ENCODE data around the gene CTNND2.
"Not testable (repeated sequence)": the region's sequence is repeated elsewhere in the genome, so short reads cannot be mapped to it uniquely, and the experiment has no call there.

Gene CTNND2

GRCh38 chr5:11037941-11038340 lies 866.3 kb downstream of the CTNND2 start:
- no peaks in the 10 kb centered on the region for H3K36me3 Mint-ChIP-seq (ENCODE audit: low read depth)
- H3K4me3 Mint-ChIP-seq = no peak overlapping the region
- H3K4me1 Mint-ChIP-seq = no peaks in the 10 kb centered on the region
- DNase-seq (no peak), ATAC-seq (no peak)
- H3K27me3 Mint-ChIP-seq = peaks cover 11% of the 10 kb centered on the region
- no peaks in the 10 kb centered on the region for H3K9me3 Mint-ChIP-seq
- H3K27ac Mint-ChIP-seq = no peak overlapping the region

DNA sequence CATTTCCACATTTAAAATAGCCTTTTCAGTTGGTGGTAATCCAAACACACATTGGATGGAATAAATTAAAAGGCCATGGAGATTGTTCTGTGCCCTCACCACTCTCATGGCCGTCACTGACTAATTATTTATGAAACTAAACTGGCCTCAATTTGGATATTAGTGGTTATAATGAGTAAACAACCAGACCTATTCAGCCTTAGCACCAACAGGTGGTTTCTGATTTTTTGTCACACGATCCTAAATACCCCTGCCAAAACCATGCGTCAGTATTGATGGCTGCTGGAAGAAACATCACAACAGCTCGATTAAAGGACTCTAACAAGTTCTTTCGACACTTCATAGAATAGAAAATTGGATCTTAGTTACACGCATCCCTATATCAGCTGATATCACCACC lies 867.2 kb downstream of the CTNND2 start:
- H3K4me3 Mint-ChIP-seq = no peak overlapping the region
- ATAC-seq = no peak
- no peak overlapping the region for H3K27ac Mint-ChIP-seq
- DNase-seq = no peak
- peaks cover 11% of the 10 kb centered on the region for H3K27me3 Mint-ChIP-seq
- H3K9me3 Mint-ChIP-seq = no peaks in the 10 kb centered on the region
- H3K4me1 Mint-ChIP-seq = no peaks in the 10 kb centered on the region
- H3K36me3 Mint-ChIP-seq (ENCODE audit: low read depth) = no peaks in the 10 kb centered on the region

GRCh38 chr5:11030671-11031070 lies 873.6 kb downstream of the CTNND2 start:
- Mint-ChIP-seq H3K9me3 (peaks cover 9% of the 10 kb centered on the region), H3K4me3 (no peak overlapping the region), H3K36me3 (ENCODE audit: low read depth) (no peaks in the 10 kb centered on the region), H3K4me1 (no peaks in the 10 kb centered on the region), H3K27ac (no peak overlapping the region), H3K27me3 (peaks cover 7% of the 10 kb centered on the region)
- no peak for ATAC-seq
- no peak for DNase-seq

GRCh38 chr5:11027660-11028059 lies 876.6 kb downstream of the CTNND2 start:
- Mint-ChIP-seq H3K4me1 (no peaks in the 10 kb centered on the region), H3K27me3 (no peaks in the 10 kb centered on the region), H3K9me3 (peaks cover 9% of the 10 kb centered on the region), H3K4me3 (no peak overlapping the region), H3K36me3 (ENCODE audit: low read depth) (no peaks in the 10 kb centered on the region), H3K27ac (no peak overlapping the region)
- ATAC-seq (no peak), DNase-seq (no peak)

DNA sequence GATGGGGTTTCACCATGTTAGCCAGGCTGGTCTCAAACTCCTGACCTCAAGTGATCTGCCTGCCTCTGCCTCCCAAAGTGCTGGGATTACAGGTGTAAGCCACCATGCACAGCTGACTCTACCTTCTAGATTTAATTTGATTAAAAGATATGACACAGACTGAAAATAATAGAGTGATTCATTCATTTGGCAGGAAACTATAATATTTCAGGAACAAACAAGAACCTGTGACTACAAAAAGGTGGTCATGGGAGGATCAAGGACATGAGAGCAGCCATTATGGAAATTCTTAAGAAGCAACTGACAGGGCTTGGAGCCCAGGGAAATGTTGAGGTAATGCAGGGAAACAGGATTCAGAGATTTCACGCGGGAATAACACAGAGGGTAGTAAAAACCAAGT lies 877.7 kb downstream of the CTNND2 start:
- DNase-seq = no peak
- H3K36me3 Mint-ChIP-seq (ENCODE audit: low read depth) = no peaks in the 10 kb centered on the region
- H3K4me1 Mint-ChIP-seq = no peaks in the 10 kb centered on the region
- H3K27ac Mint-ChIP-seq = no peak overlapping the region
- peaks cover 9% of the 10 kb centered on the region for H3K9me3 Mint-ChIP-seq
- H3K27me3 Mint-ChIP-seq = no peaks in the 10 kb centered on the region
- ATAC-seq = no peak
- H3K4me3 Mint-ChIP-seq = no peak overlapping the region

DNA sequence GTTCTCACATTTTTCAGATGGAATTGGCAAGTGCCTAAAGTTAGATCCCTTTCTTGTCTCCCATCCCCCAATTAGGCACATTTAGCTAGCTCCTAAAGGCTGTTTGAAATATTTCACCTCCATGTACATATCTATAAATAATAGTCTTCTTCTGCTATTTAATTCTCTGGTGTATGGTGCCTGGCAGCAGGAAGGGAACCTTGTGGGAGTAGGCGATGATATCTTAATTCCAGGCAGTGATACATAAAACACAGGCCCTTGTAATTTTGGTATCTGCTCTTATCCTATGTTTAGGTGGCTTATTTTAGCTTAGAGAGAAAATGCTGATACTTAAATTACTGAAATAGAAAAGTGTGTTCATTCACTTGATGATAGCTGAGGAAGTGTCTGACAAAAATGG lies 880.3 kb downstream of the CTNND2 start:
- H3K27ac Mint-ChIP-seq = no peak overlapping the region
- H3K9me3 Mint-ChIP-seq = no peaks in the 10 kb centered on the region
- H3K36me3 Mint-ChIP-seq (ENCODE audit: low read depth) = no peaks in the 10 kb centered on the region
- DNase-seq (no peak), ATAC-seq (no peak)
- H3K4me3 Mint-ChIP-seq = no peak overlapping the region
- H3K27me3 Mint-ChIP-seq = no peaks in the 10 kb centered on the region
- no peaks in the 10 kb centered on the region for H3K4me1 Mint-ChIP-seq

GRCh38 chr5:11013793-11014192 lies 890.5 kb downstream of the CTNND2 start:
- no peak overlapping the region for H3K4me3 Mint-ChIP-seq
- DNase-seq (no peak), ATAC-seq (no peak)
- H3K4me1 Mint-ChIP-seq = no peaks in the 10 kb centered on the region
- H3K36me3 Mint-ChIP-seq (ENCODE audit: low read depth) = no peaks in the 10 kb centered on the region
- H3K27me3 Mint-ChIP-seq = no peaks in the 10 kb centered on the region
- no peak overlapping the region for H3K27ac Mint-ChIP-seq
- H3K9me3 Mint-ChIP-seq = no peaks in the 10 kb centered on the region

DNA sequence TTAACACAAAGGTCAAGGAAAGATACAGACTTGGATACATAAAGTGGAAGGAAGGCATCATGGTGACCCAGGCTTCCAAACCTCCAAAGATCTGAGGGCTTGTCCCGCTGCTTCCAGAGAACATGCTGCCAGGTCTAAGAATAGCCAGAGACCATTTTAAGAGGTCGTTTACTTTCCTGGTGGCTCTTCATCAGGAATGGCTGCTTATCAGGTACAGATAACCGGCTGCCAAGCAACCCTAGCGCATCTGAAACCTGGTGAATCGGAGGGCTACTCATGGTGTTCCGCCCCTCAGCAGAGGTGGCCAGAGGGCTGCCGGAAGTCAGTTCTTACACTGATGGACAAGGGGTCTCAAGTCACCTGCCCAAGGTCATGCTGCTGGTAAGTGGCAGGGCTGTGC lies 892.0 kb downstream of the CTNND2 start:
- Mint-ChIP-seq H3K27ac (no peak overlapping the region), H3K4me3 (no peak overlapping the region), H3K36me3 (ENCODE audit: low read depth) (no peaks in the 10 kb centered on the region), H3K27me3 (no peaks in the 10 kb centered on the region), H3K9me3 (no peaks in the 10 kb centered on the region), H3K4me1 (no peaks in the 10 kb centered on the region)
- DNase-seq (no peak), ATAC-seq (no peak)

DNA sequence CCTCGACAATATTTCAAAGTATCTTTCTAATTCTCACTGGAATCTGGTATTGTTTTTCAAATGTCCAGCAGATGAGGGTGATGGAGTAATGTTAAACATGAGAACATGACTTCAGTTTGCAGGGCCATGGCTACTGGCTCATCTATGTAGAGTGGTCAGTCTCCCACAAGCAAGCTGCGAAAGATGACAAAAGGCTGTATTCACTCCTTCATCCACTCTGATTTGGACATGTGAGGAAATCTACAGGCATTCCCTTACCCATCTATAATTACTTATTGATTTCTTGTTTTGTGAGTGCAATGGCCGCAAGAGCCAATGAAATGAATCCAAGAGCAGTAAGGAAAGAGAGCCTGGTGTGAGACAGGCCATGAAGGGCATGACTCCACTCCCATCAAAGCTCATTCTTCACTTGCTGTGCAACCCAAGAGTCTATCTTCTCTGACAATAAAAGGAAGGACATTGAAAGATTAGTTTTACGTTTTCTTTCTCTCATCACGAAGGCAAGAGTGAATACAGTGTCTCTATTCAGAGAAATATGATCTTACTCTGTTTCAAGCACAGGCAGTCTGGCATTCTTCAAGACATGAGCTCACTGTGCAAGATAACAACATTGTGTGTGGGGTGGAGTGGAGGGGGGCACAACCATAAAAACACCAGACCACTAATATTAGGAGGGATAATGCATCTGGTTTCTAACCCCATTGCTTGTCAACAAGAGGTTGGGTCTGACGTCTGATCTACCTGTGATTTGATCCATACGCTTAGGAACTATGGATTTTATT lies 893.6 kb downstream of the CTNND2 start:
- no peaks in the 10 kb centered on the region for H3K4me1 Mint-ChIP-seq
- no peak overlapping the region for H3K4me3 Mint-ChIP-seq
- no peaks in the 10 kb centered on the region for H3K36me3 Mint-ChIP-seq (ENCODE audit: low read depth)
- DNase-seq = no peak
- no peaks in the 10 kb centered on the region for H3K27me3 Mint-ChIP-seq
- no peak for ATAC-seq
- H3K27ac Mint-ChIP-seq = no peak overlapping the region
- H3K9me3 Mint-ChIP-seq = no peaks in the 10 kb centered on the region

DNA sequence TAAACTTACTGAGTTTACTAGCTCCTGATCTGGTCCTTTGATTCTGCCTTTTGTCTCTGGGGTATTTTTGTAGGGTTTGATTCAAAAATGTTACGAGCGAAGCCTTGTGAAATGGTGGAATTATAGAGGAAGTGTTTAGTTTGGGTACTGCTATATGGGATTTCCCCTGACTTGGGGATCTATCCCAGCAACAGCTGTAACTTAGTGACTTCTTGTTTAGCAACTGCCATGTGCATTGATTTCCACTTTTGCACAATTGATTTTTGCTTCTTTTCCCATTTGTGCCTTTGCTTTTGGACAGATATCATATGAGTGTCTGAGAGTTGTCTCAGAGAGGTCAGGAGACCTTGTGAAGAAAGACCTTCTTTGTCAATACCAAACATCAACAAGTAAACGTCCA lies 894.7 kb downstream of the CTNND2 start:
- Mint-ChIP-seq H3K9me3 (no peaks in the 10 kb centered on the region), H3K4me3 (no peak overlapping the region), H3K27ac (no peak overlapping the region), H3K4me1 (no peaks in the 10 kb centered on the region), H3K36me3 (ENCODE audit: low read depth) (no peaks in the 10 kb centered on the region), H3K27me3 (peaks cover 4% of the 10 kb centered on the region)
- DNase-seq = no peak
- ATAC-seq = no peak

- DNase-seq = no peak
- Mint-ChIP-seq H3K27ac (no peak overlapping the region), H3K4me3 (no peak overlapping the region), H3K27me3 (peaks cover 5% of the 10 kb centered on the region), H3K9me3 (no peaks in the 10 kb centered on the region), H3K4me1 (no peaks in the 10 kb centered on the region), H3K36me3 (ENCODE audit: low read depth) (no peaks in the 10 kb centered on the region)
- no peak for ATAC-seq
Measured at GRCh38 chr5:11007269-11007870, 896.9 kb downstream of the CTNND2 start.

- not testable (repeated sequence) for H3K4me1 Mint-ChIP-seq; H3K27ac Mint-ChIP-seq; ATAC-seq; H3K9me3 Mint-ChIP-seq; H3K27me3 Mint-ChIP-seq; H3K4me3 Mint-ChIP-seq; H3K36me3 Mint-ChIP-seq (ENCODE audit: low read depth); DNase-seq
Measured at GRCh38 chr5:11004523-11004922, 899.7 kb downstream of the CTNND2 start.

- Mint-ChIP-seq H3K36me3 (ENCODE audit: low read depth) (no peaks in the 10 kb centered on the region), H3K27me3 (peaks cover 6% of the 10 kb centered on the region), H3K27ac (no peak overlapping the region), H3K4me3 (no peak overlapping the region), H3K9me3 (no peaks in the 10 kb centered on the region), H3K4me1 (no peaks in the 10 kb centered on the region)
- ATAC-seq (no peak), DNase-seq (no peak)
Measured at GRCh38 chr5:11000515-11001353, 903.5 kb downstream of the CTNND2 start.

DNA sequence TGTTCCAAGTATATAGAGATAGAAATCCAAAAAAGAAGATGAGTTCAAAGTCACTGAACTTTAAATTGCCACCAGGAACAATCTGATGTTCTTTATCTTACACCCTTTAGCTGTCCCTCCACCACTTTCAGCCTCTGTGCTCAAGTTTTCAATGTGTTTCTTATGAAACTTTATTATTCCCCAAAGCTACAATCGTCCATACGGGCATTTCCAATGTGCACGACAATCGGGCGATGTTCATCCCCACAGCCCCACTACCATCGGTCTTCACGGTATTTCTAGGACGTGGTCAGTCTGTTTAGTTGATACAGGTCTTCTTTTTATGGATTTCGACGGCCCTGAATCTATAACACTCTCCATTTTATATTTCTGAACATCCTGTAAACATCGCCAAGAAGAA lies 904.5 kb downstream of the CTNND2 start:
- no peaks in the 10 kb centered on the region for H3K4me1 Mint-ChIP-seq
- H3K27me3 Mint-ChIP-seq = peaks cover 5% of the 10 kb centered on the region
- DNase-seq (no peak), ATAC-seq (no peak)
- no peaks in the 10 kb centered on the region for H3K9me3 Mint-ChIP-seq
- H3K36me3 Mint-ChIP-seq (ENCODE audit: low read depth) = no peaks in the 10 kb centered on the region
- no peak overlapping the region for H3K4me3 Mint-ChIP-seq
- no peak overlapping the region for H3K27ac Mint-ChIP-seq

DNA sequence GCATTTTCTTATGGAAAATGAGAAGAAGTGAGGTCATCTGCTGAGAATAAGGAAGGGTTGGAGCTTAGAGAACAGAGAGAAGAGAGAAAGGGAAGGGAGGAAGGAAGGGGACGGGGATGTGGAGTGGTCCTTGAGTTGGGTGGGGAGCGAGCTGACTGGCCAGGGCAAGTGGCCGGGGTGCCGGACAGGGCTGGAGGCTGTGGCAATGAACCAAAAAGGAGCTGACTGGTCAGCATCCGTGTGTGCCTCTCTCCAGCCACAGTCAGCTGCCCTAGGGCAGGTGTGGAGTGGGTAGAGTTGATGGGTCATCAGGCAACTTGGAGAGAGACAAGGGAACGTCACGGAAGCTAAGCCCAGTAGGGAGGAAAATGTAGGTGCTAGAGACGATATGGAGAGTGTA lies 908.4 kb downstream of the CTNND2 start:
- DNase-seq (no peak), ATAC-seq (no peak)
- Mint-ChIP-seq H3K9me3 (no peaks in the 10 kb centered on the region), H3K27ac (no peak overlapping the region), H3K4me1 (no peaks in the 10 kb centered on the region), H3K27me3 (peaks cover 3% of the 10 kb centered on the region), H3K36me3 (ENCODE audit: low read depth) (no peaks in the 10 kb centered on the region), H3K4me3 (no peak overlapping the region)

Measured in activated naive CD8-positive, alpha-beta T cell treated with anti-CD3 and anti-CD28 coated beads, Interleukin-2, amount 50 U/mL, for 24 hours (primary cell).